ENCODE measurements around the gene SSH2.

Gene SSH2

DNA sequence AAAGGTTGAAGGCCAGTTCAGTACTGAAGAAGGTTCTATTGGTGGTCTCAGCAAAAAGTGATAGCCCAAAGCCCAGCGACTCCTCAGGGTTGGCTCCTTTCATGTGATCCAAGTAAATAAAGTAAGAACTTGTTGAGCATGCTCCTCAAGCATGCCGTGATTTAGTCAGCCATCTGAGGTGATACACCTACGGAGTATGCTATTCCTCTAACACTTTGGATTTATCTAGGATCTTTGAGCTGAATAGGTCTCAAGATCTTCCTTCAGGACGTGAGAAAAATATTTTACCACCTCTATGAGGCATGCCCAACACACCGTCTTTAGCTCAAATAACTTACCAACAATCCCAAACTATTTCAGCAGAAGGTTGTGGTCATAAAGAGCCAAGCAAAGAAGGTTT is 154.0 kb downstream of the SSH2 start:
- no peak for DNase-seq

DNA sequence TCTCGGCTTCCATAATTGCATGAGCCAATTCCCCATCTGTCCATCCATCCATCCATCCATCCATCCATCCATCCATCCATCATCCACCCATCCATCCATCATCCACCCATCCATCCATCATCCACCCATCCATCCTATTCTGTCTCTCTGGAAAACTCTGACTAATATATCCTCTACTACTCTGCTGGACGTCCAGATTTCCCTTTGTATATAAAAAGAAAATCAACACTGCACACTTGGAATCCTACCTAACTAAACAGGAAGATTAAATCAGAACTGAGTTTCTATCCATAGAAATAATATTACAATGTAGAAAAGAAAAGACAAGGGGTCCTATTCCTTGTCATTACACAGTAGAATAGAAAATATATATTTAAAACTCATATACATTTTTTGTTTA is 157.0 kb downstream of the SSH2 start:
- DNase-seq = no peak

DNA sequence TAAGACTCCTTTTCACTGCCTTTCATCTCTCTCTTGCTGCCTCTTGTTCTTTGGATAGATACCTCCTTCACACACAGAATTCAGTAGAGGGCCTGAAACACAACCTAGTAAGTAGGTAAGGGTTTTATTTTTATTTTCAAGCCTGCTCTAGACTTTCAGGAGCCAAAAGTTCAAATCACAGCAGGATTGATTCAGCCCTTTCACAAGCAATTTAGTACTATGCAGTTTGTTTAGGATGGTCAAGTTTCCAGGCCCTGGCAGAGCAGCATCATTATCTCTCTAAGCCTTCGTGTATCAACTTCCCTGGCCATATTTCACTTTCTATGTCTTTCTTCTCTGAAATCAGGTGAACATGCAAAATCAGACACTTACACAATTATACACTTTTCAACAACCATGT is 158.5 kb downstream of the SSH2 start:
- DNase-seq = no peak

DNA sequence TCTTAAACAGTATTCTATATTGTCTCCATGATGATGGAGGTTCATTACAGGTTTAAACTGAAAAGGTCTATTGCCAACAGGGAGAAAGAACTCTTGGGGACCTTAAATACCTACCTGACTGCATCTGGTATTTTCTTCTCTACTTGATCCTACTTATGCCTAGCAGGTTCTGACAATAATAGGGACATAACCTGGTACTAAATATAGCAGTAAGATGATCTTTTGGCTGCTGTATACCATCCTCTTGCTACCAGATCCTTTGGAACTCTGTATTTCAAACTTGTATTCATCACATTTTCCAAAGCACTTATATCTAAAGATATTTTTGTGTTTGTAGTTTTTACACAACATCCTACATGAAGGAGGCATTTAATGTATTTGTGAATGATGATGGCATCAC is 160.8 kb downstream of the SSH2 start:
- DNase-seq = no peak

DNA sequence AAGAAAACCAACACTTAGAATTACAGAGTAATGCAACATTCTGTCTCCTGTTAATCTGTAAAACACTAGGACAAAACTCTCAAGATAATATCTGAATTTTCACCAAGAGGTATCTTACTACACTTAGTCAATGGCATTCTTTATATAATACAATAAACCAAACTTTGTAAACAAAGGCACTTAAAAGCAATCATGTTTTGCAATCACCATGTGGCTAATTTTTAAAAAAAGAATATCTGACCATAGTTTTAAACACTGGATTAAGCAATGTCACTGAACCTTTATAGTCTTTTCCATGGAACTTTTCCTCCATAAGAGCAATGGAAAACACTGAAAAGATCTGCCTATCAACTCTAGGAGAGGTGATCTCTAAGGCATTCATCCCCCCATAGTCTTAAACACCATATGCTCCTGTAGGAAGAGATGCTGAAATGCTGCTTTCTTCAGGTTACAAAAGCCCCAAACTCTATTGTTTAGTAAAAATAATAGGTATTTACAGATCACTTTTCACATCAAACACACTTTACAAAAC is 163.2 kb downstream of the SSH2 start:
- DNase-seq = no peak

DNA sequence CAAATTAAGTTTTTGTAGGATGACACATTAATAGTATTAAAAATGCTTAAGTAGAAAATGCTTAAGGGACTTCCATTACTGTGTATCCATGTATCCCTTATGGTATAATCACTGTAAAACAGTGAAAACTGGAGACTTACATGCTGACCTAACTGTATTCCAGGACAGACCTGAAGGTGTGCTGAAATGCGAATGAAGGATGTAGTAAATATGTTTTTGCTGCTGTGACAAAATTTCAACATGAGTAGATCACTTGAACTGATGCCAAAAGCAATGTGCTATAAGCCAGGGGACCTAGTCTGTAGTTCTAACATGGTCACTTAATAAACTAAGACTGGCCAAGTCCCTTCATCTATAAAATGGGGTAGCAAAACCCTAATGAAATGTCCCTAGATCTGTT is 165.3 kb downstream of the SSH2 start:
- DNase-seq = no peak

DNA sequence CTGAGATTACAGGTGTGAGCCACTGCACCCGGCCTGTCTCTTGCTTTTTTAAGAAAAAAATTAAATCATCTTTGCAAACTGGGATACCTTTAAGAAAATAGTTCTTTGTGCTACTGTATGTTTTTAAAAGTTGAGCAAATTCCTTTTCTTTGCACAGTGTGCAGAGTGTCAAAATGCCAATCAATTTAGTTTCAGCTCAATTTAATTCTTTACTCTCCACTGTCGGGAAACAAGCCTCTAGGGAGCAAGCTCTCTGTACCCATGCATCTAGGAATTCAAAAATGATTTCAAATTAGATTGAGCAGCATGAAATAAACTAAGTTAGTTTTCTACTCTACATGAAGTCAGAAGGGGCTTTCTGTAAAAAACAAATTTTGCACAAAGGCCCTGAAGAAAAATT is 165.8 kb downstream of the SSH2 start:
- no peak for DNase-seq

DNA sequence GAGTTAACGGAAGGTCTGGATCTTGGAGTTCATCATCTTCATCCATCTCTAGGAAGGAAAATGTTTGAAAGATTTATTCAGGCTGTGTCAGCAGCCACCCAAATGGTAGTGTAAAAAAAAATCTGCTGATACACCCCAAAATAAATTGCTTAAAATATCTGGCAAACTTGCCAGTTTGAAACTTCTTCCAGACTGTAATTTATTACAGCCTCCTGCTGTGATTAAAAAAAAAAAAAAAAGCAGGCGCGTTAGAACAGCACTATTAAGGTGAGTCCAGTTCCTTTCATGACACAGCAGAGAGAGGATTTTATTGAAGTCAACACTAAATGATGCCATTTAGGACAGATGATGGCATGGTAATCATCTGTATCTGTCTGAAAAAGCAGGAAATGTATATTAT is 166.8 kb downstream of the SSH2 start:
- DNase-seq = no peak

DNA sequence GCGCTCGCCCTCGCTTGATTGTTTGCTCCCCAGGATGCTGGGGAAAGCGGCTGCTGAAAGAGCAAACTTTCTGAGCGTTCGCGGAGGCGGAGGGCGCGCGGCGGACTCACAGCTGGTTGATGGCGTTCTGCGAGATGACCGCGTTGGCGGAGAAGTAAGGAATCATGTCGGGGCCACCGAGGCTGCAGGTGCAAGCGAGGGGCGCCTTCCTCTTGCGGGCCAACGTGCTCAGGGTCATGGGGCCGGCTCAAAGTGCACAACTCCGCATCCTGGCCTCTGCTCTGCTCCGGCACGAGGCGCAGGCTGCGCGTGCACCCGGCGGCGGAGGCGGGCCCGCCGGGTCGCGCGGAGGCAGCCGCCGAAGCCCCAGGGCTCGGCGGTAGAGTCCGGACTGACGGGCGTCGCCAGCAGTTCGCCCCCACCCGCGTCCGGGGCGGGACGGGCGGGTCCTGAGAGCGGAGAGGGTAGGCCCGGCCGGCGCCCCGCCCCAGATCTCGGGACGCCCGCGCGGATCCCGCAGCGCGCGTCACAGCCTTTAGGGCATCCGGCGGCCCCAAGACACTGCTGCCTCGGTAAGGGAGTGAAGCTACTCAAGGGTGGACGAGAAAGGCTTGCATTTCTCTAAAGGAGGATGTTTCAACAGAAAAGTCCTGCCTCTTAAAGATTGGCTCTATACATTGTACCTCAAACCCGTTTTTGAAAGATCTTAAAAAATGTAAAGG is 168.8 kb downstream of the SSH2 start:
- peak; percentile 81 for DNase-seq

DNA sequence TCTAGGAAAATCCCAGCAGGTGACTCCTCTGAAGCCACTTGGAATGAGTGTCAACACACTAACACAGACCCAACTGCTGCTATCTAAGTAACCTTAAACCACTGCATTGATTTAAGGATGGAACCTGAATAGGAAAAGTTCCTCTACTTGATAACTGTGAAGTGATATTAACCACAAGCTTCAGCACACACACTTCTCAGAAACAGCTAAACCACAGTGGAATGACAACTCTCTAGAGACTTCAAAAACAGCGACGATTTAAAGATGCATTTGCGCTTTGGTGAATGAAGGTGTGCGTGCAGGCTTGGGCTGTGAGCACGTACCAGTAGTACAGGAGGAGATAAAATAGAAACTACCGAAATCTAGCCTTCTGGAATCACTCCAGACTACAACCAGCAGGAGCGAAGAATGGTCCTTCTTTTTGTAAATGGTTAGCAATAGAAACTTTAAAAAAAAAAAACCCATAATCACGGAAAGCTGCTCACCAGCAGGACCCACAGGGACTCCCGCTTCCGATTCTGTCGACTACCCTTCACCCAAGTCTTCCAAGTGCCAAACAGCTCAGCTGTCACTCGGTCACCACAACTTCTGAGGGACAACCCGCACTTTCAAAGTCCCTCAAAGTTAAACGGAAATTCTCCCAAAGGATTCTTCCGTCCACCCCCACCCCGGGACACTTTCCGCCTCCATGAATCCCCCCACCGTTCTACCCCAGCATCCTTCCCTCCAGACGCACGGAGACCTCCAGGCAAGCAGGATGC is 169.6 kb downstream of the SSH2 start:
- peak; percentile 42 for DNase-seq

DNA sequence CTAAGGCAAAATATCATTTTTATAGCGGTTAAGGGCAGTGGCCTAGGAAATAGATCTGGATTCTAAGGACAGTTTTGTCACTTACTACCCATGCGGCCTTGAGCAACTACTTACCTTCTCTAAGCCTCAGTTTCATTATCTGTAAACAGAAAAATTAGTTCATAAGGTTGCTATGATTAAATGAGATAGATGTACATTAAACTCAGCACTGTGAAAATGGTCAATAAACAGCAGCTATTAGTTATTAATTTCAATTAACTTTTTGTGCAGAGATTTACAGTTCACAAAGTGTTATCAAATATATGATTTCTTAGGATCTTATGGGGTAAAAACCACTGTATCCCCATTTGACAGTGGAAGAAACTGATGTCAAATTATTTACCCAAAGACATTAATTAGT is 171.8 kb downstream of the SSH2 start:
- no peak for DNase-seq

DNA sequence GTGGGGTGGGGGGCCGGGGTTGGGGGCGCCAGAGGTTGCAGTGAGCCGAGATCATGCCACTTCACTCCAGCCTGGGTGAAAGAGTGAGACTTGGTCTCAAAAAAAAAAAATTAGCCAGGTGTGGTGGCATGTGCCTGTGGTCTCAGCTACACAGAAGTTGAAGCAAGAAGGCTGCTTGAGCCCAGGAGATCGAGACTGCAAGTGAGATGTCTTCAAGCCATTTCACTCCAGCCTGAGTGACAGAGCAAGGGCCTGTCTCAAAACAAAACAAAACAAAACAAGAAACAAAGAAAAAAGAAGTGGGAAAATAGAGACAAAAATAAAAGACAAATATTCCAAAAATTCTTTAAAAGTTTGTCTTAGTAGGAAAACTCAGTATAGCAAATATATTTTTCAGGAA is 172.2 kb downstream of the SSH2 start:
- no peak for DNase-seq

DNA sequence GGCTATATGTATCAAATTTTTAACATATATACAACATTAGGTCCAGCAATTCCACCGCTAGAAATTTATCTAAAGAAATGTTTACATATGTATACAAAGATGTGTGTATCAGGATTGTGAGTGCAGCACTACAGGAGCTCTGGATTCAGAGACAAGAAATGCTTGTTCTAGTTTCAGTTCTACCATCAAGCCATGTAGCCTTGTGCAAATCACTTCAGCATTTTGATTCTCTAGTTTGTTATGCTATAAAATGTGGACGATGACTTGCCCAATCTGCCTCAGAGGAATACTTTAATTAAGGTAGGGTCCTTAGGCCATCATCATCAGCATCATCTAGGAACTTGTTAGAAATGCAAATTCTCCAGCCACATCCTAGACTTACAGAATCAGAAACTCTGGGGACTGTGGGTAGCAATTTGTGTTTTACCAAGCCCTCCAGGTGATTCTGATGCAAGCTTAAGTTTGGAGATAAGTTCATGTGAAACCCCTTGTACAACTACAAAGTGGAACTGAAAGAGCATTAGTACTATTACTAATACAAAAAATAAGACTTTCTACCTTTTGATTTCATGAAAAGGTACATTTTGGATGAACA is 176.1 kb downstream of the SSH2 start:
- DNase-seq = no peak

DNA sequence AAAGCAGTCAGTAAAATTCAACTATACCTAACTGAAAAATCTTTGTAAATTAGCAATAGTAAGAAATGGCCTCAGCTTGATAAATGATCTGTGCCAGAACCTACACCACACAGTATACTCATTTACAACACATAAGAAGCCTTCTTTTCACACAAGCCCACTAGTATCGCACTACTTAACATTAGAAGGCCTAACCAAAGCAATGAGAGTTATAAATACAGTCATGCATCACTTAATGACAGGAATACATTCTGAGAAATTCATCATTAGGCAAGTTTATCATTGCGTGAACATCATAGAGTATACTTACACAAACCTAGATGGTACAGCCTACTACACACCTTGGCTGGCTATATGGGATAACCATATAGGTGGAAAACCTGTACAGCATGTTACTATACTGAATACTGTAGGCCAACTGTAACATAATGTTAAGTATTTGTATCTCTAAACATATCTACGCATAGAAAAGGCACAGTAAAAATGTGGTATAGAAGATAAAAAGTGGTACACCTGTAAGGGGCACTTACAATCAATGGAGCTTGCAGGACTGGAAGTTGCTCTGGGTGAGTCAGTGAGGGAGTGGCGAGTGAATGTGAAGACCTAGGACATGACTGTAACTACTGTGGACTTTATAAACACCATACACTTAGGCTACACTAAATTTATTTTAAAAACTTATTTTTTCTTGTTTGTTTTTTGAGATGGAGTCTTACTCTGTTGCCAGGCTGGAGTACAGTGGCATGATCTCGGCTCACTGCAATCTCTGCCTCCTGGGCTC is 180.8 kb downstream of the SSH2 start:
- no peak for DNase-seq

DNA sequence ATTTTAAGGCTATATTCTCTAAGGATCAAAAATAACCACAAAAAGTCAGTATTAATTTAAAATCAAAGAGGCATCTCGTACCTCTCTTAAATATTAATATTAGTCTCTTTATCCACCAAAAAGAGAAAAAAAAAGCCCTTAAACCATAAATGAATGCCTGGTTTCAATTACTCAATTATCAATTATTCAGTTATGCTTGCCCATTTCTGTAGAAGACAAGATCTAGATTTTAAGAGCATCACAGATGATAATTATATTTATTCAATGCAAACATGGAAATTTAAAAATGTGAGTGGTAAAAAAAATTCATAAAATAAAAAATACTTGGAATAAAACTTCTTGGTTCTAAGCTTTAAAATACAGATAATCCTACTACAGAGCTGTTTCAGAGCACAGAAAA is 181.6 kb downstream of the SSH2 start:
- no peak for DNase-seq

DNA sequence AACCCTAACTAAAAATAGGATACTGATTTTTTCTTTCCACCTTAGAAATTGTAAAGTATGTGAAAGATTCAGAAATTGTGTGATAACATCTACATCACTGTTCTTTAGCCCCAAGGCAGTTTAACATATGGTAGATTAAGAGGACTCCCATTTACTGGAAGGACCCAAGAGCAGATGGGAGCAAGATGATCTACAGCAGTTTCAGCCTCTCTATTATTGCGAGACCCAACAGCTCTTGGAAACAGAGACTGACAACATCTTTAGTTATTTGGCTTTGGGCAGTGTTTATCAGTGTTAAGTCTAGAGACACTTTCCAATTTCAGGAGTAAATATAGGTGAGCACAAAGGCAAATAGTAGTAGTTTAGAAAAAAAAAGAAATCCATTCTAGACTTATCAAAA is 182.4 kb downstream of the SSH2 start:
- DNase-seq = no peak

DNA sequence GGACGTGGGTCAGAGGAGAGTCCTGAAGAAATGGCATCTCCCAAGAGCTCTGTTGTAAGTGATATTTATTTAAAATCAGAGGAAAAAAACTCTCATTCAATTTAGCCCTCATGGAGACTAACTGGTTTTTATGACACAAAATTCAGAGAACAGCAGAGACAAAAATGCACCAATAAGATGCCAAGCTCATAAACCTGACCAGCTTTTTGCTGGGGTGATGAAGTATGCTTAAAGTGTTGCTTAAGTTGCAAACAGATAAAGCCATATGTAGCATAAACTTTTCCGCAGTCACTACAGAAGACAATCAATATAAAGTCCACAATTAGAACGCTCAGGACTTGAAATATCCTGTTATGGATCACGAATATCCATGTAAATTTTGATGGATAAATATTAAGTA is 183.4 kb downstream of the SSH2 start:
- DNase-seq = no peak

DNA sequence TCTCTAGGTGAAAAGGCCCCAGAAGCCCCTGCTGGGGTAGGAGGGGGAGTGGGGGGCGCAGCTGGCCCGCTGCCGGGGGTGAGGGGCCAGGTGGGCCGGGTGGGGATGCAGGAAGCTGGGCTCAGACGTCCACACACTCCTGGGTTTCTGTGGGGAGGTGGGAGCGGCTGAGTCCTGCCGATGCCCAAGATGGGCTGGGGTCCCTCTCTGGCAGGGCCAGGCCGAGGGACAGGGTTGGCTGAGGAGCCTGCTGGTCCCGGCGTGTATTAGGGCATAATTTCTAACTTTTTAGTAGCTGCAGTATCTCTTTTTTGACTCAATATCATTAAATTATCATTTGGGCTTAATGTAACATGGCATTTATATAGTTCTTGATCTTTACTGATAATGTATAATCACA is 185.9 kb downstream of the SSH2 start:
- DNase-seq = no peak

DNA sequence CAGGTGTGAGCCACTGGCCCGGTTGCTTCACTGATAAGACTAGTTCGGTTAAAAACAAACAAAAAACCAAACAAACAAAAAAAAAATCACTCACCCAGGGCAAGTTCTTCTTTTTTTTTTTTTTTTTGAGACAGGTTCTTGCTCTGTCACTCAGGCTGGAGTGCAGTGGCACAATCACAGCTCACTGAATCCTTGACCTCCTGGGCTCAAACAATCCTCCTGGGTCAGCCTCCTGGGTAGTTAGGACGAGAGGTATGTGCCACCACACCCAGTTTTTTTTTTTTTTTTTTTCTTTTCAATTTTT is 187.9 kb downstream of the SSH2 start:
- no peak for DNase-seq

DNA sequence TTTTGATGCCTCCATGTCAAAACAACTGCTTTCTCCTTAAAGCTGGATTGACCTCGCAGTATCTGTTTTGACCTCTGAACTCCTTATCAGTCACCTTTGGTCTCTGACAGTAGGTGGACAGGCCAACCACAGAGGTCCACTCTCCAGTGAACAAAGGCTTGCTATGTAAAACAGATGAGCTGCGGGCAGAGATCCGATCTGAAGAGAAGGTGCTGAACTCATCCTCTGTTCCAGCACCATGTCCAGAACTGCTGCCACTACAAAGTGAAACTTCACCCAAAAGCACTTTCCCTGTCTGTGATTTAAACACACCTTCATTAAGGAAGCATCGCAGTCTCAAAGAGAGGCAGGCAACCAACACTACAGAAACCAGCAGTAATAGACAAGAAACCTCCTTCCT is 190.0 kb downstream of the SSH2 start:
- no peak for DNase-seq

DNA sequence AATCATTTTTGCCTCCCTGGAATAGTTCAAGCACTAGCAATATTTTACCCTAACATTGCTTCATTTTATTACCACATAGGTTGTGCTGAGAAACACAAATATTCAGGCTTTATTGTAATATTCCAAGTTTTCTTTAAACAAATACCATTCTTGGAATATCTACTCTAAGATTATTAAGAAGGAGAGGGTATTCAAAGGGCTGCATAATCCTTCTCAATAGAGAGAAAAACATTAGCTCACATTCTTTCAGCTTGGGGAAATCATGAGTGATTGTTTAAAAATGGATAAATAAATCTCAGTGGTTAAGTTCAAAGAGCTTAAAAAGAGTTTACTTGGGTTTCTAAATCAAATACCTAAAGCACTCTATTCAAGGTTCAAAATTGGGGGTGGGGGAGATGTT is 195.4 kb downstream of the SSH2 start:
- DNase-seq = no peak

DNA sequence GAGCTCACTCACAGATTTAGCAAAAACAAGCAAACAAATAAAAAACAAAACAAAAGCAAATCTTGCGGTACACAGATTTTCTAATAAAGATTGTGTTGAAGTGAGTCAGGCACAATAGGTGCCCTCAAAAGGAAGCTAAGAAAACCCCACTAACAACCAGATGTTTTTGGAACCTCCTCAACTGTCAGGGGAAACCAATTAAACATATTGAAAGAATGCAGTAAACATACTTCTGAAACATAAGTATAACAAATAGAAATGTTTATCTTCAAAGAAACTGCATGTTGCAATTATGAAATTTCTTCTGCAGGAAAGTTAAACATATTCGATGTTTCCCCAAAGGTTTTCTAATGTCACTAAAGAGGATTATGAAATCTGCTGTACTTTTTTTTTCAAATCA is 196.9 kb downstream of the SSH2 start:
- peak; percentile 19 for DNase-seq

DNA sequence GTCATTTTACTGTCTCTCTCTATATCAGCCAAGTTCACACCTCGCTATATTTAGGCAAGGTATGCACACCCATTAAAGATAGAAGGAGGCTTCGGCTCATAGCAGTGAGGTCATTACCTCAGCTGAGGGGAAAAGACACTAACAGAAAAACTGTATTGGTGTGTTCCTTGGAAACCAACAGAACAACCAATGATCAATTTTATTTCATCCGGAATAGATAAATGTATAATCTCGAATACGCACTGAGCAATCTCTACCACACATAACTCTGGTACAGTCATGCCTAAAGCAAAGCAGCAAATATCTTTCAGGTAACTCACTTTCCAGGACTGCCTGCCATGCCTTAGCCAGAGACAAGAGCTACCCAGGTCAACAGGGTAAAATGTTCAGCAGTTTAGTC is 197.4 kb downstream of the SSH2 start:
- DNase-seq = no peak

DNA sequence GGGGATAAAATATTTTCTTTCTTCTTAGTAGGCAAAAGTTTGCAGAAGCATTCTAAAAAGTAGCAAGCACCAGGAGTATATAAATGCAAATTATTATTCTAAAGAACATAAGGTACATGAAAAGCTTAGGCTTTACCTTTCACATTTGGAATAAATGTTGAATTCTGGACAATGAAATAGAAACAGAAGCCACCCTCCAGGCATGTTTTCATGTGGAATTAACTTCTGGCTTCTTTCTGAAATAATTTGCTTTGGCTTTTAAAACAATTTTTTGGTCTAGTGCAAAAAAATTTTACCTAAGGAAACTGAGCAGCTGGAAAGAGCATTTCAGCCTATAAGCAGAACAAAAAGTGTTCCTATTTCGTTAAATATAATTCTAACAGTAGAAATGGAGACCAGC is 197.8 kb downstream of the SSH2 start:
- no peak for DNase-seq
